GM21515 (cell line): ENCODE results near the gene CPSF4L.
A peak's percentile ranks its signal among the peaks of the same experiment; 100 is the strongest.

Experiments used
- ATAC-seq: cut with Tn5 transposase; IDR thresholded peaks from one replicate; pipeline ENCODE4 v1.9.1; 2021; ENCODE audit not compliant: unreplicated experiment

The CPSF4L gene

GRCh38 chr17:73234736-73235135 is 26.9 kb downstream of the CPSF4L start:
- no peak for ATAC-seq

- ATAC-seq, result peak; percentile 20
These were observed 28.9 kb downstream of the CPSF4L start for GRCh38 chr17:73232587-73233373.

DNA sequence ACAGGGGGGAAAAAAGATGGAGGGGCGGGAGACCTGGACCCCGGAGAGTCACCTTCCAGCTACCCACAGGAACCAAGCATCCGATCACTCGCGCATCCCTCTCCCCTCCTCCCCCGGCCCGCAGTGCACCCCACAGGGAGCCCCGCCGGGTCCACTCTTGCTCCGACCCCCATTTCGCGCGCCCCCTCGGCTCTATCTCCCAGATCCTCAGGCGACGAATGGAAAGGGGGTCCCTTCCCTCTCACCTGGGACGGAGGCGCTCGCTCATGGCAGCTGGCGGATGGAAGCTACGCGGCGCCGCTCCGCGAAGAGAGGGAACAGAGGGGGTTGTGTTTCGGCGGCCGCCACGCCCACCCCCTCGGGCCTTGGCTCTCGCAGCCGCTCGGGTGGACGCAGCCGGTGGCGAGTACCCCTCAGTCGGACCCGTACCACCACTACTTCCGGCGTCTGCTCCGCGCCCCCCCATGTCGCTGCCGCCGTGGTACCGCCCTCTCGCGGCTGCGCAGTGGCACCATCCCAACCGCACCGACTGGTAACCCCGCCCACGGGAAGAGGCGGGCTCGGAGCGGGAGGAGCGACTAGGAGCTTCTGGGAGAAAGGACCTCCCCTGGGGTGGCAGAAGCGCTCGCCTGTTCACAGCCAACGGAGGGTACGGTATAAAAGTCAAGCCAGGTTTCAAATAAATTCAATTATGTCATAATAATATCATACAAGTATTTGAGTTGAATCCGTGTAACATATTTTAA is 29.7 kb downstream of the CPSF4L start:
- peak; percentile 73 for ATAC-seq

GRCh38 chr17:73231395-73231794 is 30.3 kb downstream of the CPSF4L start:
- no peak for ATAC-seq

GRCh38 chr17:73230088-73230487 is 31.6 kb downstream of the CPSF4L start:
- ATAC-seq, result no peak

- no peak for ATAC-seq
These were observed 32.9 kb downstream of the CPSF4L start for GRCh38 chr17:73228748-73229236.

DNA sequence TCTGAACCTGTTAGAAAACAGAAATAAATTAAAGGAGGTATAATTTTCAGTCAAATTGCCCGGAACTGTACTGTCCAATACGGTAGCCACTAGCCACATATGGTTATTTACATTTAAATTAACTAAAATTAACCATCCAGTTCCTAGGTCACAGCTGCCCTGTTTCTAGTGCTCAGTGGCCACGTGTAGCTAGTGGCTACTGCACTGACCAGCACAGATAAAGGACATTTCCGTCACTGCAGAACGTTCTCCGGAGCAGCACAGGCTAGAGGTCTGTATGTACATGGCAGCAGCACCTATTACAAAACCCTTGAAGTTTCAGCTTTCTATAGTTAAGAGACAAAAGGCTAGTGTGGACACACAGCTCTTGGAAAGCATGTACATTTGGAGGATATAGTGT is 33.7 kb downstream of the CPSF4L start:
- no peak for ATAC-seq

GRCh38 chr17:73227379-73227778 is 34.3 kb downstream of the CPSF4L start:
- no peak for ATAC-seq

DNA sequence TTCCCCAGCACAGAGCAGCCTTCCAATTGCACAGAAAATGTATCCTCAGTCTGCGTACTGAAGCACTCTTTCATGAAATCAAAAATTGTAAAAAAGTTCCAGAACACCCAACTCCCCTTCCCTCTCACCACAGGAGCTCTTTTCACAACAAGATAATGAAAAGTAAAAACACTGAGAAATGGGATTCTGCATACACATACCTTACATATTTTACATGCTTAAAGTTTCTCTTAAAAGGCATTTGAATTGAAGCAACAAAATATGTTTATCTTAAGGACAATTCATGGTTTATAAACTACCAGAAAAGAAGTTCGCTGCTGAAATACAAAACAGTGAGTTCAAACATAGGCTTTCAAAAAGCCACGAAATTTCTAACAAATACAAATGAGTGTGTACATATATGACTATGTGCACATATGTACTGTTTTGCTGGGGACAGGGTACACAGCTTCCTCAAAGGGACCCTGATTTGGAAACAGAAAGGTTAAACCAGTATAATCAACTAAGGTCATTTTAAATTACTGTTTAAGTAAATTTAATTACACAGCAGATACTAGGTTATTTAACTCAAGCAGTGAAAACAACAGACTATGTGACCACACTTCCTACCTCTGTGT is 35.0 kb downstream of the CPSF4L start:
- no peak for ATAC-seq

GRCh38 chr17:73224663-73225305 is 36.9 kb downstream of the CPSF4L start:
- no peak for ATAC-seq

DNA sequence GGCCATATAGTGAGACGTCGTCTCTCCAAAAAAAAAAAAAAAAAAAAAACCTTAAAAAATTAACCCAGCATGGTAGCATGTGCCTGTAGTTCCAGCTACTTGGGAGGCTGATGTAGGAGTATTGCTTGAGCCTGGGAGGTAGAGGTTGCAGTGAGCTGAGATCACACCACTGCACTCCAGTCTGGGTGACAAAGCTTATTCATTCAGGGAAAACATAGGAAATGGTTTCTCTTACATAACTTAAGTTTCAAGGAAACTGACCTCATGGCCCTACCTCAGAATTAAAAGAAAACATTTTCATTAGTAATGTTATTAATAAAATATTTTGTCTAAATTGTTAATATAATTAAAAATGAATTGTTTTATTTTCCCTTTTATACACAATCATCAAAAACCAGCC is 37.4 kb downstream of the CPSF4L start:
- ATAC-seq, result no peak

GRCh38 chr17:73223626-73224230 is 38.0 kb downstream of the CPSF4L start:
- ATAC-seq, result no peak

DNA sequence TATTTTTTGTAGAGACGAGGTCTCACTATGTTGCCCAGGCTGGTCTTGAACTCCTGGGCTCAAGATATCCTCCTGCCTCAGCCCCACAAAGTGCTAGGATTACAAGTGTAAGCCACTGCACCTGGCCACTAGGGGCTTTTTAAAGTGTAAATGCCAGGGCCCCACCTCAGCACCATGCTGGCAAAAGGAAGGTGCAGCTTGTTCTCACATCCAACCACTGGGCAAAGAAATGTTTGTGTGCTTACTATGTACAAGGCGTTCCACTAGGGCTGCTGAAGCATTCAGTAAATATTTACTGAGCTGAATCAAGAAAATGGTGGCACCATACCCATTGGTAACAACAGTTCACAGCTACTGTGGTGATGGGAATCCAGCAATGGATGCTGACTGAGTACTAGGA is 46.2 kb downstream of the CPSF4L start:
- ATAC-seq, result no peak

- ATAC-seq, result no peak
These were observed 46.8 kb downstream of the CPSF4L start for GRCh38 chr17:73214851-73215250.

GRCh38 chr17:73214008-73214407 is 47.7 kb downstream of the CPSF4L start:
- no peak for ATAC-seq

DNA sequence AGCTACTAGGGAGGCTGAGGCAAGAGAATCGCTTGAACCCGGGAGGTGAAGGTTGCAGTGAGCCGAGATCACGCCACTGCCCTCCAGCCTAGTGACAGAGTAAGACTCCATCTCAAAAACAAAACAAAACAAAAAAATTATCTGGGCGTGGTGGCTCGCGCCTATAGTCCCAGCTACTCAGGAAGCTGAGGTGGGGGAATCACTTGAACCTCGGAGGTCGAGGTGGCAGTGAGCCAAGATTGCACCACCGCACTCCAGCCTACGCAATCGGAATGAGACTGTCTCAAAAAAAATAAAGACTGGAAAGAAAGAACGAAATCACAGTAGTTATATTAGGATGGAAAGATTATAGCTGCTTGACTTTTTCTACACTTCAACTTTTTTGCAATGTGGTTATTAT is 49.9 kb downstream of the CPSF4L start:
- no peak for ATAC-seq

DNA sequence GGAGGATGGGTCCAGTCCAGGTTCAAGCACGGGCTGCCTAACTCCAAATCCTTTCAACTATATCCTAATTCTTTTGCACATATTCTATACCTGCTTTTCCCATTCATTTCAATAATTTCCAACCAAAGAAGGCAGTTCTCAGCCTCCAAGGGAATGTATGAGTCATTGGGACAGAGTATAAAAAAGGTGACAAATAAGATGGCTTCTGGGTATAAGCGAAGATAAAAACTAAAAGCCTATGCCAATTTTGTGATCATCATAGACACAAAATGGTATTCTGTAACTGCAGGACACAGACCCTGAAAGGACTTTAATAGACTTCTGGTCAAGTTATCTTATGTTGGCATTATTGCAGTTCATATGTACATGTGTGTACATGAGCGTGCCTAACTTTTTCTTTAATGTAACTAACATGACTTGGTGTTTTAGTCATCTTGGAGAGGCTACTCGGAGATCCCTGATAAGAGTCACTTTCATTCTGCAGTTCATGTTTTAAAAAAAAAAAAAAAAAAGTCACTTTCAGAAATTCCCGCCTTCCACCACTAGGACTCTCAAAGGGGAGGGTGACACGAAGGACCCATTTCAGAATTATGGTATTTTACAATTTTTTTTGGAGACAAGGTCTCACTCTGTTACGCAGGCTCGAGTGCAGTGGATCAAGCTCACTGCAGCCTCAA is 51.5 kb downstream of the CPSF4L start:
- ATAC-seq, result no peak

DNA sequence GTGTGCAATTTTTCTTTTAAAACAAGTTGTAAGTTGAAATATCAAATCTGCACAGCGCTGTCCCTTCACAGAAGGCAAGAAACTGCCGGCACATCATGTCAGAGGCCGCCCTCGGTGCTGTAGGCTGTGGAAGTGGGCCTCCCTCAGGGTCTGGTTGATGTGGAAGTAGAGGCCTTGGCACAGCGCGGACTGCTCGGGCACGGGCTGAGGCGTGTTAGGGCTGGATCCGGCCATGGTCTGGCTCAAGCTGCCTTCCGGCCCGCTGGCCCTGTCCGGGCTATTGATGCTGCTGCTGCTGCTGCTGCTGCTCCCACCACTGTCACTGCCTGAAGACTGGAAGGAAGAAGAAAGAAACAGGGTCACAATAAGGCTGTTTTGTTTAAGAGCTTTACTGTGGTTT is 52.2 kb downstream of the CPSF4L start:
- no peak for ATAC-seq

DNA sequence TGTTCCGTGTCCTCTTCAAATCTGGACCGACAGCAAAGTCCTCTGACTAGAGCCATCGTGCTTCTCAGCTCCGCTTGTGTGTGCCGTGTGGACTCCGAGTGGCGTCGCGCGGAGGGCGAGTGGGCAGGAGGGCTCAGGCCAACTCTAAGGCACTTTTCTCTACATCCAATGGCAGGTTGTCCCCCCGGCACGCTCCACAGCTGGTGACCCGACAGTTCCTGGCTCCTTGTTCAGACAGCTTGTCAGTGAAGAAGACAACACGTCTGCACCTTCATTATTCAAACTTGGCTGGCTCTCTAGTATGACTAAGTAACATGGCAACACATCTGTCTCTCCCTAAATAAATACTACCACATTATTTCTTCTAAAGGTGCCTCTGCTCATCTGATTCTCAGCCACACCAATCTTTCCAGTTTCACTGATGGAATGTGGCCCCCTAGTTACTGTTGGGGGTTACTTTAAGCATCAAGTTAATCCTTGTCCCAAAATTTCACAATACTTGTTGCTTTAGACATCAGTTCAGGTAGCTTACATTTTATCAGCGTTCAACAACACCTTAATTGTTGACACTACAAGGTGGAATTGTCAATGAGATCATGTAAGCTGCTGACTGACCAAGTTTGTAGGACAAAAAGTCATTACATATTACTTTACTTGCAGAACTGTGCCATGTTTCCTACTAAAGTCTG is 53.4 kb downstream of the CPSF4L start:
- ATAC-seq, result no peak

- ATAC-seq, result no peak
These were observed 56.2 kb downstream of the CPSF4L start for GRCh38 chr17:73205459-73205961.
